IgD-negative memory B cell (primary cell): Measurements from ENCODE around the gene SEPTIN8. TPM values are rescaled to one million over a fixed set of nuclear protein-coding genes. Genes with fewer than 3 reads are reported as not detected.
A peak's percentile ranks its signal among the peaks of the same experiment; 100 is the strongest.

Experiments
- H3K27ac Mint-ChIP-seq, 3 donors: one replicate each; pipeline ENCODE4 v1.8.0; 2020 to 2022; ENCODE audit warnings: mild to moderate bottlenecking in 3 of 3, mixed read lengths in 3 of 3, moderate library complexity in 1 of 3
- H3K27me3 Mint-ChIP-seq: one replicate; pipeline ENCODE4 v1.8.0; 2021; ENCODE audit warnings: mixed read lengths
- H3K36me3 Mint-ChIP-seq: one replicate; pipeline ENCODE4 v1.8.0; 2020; ENCODE audit warnings: mild to moderate bottlenecking, mixed read lengths
- H3K4me1 Mint-ChIP-seq, 3 donors: one replicate each; pipeline ENCODE4 v1.8.0; 2020 to 2022; ENCODE audit warnings: mixed read lengths in 3 of 3, mild to moderate bottlenecking in 1 of 3
- H3K4me3 Mint-ChIP-seq, 4 donors: one replicate each; pipeline ENCODE4 v1.8.0; 2020 to 2022; ENCODE audit warnings: mild to moderate bottlenecking in 4 of 4, mixed read lengths in 4 of 4, moderate library complexity in 3 of 4
- H3K9me3 Mint-ChIP-seq, 3 donors: one replicate each; pipeline ENCODE4 v1.8.0; 2020 to 2021; ENCODE audit warnings: mixed read lengths in 3 of 3, mild to moderate bottlenecking in 1 of 3
- polyA plus RNA-seq: library from polyadenylated mRNA; unstranded; fragments of 300-500 nt; fragmentation: Illumina TruSeq; gene quantifications from one replicate; pipeline ENCODE4 v1.2.3, GENCODE V29; 2021

Gene SEPTIN8
- 1.1 TPM for polyA plus RNA-seq

DNA sequence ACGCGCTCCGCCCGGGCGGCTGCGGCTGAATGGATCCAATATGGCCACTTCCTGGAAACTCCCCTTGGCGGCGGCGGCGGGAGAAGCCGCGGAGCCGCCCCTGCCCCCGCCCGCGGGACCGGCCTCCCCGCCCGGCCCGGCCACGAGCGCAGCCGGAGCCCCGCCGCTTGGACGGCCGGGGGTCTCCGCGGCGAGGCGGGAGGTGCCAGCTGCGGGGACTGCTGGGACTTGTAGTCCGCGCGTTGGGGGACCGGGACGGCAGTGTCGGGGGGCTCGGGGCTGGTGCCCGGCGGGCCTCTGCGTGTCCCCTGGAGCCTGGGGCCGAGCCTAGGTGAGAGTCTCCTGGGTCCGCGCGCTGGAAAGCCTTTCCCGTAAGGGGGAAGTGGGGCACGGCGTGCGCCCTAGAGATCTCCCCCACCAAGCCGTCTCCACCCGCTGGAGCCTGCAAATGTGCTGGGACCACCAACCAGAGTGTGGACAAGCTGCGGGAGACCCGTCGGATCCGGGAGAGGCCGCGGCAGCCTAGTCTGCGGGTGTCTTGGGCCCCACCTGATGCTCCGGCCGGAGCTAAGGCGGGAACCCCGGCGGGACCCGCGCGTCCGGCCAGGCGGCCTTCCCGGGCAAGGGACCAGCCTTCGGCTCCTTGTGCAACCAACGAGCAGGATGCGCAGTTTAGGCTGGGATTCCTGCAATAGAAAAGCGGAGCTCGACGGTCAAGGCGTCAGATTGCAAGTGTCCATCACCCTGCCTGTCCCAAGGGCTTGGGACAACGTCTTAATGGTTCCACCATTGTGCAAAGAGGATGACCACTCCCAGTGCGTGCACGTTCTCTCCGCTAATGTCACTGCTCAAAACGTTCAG lies at the start of gene SEPTIN8:
SEPTIN8 (minus strand) TSS at position 31 of the 861 bp plus-strand sequence. CDS start 102 bp downstream, outside the sequence.
- peaks cover 0 to 7% (median 2%) of the 10 kb centered on the region in 3 donors for H3K4me1 Mint-ChIP-seq
- H3K4me3 Mint-ChIP-seq: peak within 1 kb of the TSS; percentile 74 to 86 (median 82)
- peaks cover 13% of the 10 kb centered on the region for H3K27me3 Mint-ChIP-seq
- H3K27ac Mint-ChIP-seq: peak within 1 kb of the TSS in 1 of 3 donors; percentile 45
- no peaks in the 10 kb centered on the region for H3K36me3 Mint-ChIP-seq
- H3K9me3 Mint-ChIP-seq: no peaks in the 10 kb centered on the region

- Mint-ChIP-seq H3K4me3 (peak overlapping the region in 3 of 4 donors; percentile 1 to 88 (median 74)), H3K9me3 (no peaks in the 10 kb centered on the region), H3K27me3 (peaks cover 34% of the 10 kb centered on the region), H3K36me3 (no peaks in the 10 kb centered on the region), H3K27ac (peak overlapping the region in 1 of 3 donors; percentile 53), H3K4me1 (peaks cover 4 to 6% (median 5%) of the 10 kb centered on the region in 3 donors)
Observed at GRCh38 chr5:132826424-132827082, 49.5 kb upstream of the SEPTIN8 start.

DNA sequence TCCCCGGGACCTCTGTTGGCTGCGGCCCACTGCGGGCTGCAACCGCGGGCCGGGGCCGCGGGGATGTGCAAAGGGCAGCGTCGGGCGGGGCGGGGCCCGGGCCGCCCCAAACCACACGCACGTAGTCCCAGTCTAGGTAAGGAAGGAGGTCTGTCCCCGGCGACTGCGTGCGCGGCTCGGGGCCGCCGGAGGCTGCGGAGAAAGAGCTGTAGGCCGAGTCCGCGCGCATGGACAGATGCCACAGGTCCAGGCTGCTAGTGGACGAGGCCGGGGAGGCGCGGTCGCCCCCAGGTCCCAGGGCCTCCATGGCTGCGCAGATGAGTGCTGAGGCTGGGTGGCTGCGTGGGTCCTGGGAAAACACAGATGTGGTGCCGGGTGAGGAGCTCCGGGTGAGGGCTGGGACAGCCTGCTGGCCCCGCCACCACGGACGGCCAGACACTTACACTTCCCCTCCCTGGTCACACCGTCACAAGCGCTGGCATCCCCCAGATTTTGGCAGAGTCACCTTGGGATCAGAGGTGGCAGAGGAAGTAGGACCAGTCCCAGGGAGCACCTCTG lies 48.9 kb upstream of the SEPTIN8 start:
- Mint-ChIP-seq H3K4me3 (no peak overlapping the region), H3K9me3 (no peaks in the 10 kb centered on the region), H3K36me3 (no peaks in the 10 kb centered on the region), H3K27me3 (peaks cover 34% of the 10 kb centered on the region), H3K4me1 (peaks cover 0 to 6% (median 4%) of the 10 kb centered on the region in 3 donors), H3K27ac (peak overlapping the region in 1 of 3 donors; percentile 53)

DNA sequence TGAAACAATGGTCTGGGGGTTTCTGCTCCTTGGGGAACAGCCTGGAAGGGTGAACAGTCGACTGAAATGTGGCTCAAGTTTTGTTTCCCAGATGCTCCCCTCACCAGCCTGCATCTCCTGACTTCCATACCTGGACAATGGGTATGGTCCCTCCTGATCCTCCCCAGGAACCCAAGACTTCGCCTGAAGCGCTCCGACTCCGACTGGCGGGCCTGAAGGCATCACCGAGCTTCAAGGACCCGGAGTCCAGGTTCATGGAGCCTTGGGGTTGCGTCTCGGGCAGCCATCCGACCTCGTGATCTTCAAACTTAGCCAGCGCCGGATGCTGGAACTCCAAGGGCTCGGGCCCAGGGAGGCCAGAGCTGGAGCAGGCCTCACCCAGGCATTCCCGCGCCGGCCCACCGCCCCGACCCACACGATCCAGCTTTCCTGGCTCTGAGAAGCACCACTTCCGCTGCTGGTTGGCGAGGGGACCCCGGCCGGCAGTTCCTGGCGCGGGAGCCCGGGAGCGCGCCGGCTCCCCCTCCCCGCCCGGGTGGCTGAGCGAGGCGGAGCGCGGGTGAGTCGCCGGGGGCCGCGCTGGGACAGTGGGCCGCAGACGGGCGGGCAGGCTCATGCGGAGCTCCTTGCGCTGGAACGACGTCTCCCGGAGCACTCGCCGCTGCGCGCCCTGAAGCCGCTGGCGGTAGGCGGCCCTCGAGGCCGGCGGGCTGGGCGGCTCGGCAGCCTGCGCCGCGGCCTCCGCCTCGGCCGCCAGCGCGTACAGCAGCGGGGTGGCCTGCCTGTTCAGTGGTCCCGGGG lies 48.2 kb upstream of the SEPTIN8 start:
- Mint-ChIP-seq H3K27ac (no peak overlapping the region), H3K27me3 (peaks cover 37% of the 10 kb centered on the region), H3K9me3 (no peaks in the 10 kb centered on the region), H3K4me3 (peak overlapping the region in 2 of 4 donors; percentile 12), H3K4me1 (peaks cover 0 to 9% (median 5%) of the 10 kb centered on the region in 3 donors), H3K36me3 (no peaks in the 10 kb centered on the region)

DNA sequence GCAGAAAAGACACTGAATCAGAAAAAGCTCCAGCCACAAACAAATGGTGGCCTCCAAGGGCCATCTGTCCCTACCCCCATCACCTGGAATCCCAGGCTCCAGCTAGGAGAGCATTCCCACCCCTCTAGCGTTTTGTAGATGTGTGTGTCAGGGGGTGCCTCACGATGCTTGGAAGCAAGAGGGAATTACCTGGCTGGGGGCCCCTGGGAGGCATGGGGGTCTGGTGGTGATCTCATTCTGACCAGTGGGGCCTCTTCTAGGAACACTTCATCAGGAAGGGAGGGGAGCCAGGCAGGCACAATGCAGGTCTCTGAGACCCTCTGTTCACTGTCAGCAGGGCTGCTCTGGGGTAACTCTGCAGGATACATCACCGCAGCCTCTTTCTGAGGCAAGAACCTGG lies 47.4 kb upstream of the SEPTIN8 start:
- Mint-ChIP-seq H3K27ac (no peak overlapping the region), H3K4me3 (peak overlapping the region in 3 of 4 donors; percentile 12 to 74 (median 23)), H3K36me3 (no peaks in the 10 kb centered on the region), H3K9me3 (no peaks in the 10 kb centered on the region), H3K4me1 (peaks cover 2 to 11% (median 6%) of the 10 kb centered on the region in 3 donors), H3K27me3 (peaks cover 39% of the 10 kb centered on the region)

DNA sequence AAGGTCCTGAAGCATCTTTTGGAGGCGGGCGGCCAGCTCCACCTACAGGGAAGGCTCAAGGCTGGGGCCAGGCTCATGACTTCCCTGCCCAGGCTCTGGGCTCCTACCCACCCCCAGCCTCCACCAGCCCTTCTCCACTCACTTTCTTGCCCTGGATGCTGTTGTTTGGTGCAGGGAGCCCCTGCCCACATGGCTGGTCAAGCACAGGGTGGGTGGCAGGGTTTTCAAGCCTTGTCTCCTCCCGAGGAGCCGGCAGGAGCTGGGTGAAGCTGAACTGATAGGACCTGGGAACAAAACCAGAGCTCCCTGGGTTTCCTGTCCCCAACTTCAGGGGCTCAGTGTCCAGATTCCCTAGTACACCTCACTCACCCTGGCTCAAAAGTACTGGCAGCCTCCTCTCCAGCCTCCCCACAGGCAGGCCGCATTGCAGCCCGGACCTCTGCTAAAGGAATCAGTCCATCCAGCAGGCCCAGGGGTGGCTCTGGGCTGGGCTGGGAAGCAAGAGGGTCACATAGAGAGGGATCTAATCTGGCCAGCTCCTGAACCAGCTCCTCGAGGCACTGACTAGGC lies 46.5 kb upstream of the SEPTIN8 start:
- no peaks in the 10 kb centered on the region for H3K9me3 Mint-ChIP-seq
- no peaks in the 10 kb centered on the region for H3K36me3 Mint-ChIP-seq
- H3K27me3 Mint-ChIP-seq: peaks cover 36% of the 10 kb centered on the region
- H3K27ac Mint-ChIP-seq: no peak overlapping the region
- H3K4me1 Mint-ChIP-seq: peaks cover 7 to 9% (median 8%) of the 10 kb centered on the region in 3 donors
- no peak overlapping the region for H3K4me3 Mint-ChIP-seq

DNA sequence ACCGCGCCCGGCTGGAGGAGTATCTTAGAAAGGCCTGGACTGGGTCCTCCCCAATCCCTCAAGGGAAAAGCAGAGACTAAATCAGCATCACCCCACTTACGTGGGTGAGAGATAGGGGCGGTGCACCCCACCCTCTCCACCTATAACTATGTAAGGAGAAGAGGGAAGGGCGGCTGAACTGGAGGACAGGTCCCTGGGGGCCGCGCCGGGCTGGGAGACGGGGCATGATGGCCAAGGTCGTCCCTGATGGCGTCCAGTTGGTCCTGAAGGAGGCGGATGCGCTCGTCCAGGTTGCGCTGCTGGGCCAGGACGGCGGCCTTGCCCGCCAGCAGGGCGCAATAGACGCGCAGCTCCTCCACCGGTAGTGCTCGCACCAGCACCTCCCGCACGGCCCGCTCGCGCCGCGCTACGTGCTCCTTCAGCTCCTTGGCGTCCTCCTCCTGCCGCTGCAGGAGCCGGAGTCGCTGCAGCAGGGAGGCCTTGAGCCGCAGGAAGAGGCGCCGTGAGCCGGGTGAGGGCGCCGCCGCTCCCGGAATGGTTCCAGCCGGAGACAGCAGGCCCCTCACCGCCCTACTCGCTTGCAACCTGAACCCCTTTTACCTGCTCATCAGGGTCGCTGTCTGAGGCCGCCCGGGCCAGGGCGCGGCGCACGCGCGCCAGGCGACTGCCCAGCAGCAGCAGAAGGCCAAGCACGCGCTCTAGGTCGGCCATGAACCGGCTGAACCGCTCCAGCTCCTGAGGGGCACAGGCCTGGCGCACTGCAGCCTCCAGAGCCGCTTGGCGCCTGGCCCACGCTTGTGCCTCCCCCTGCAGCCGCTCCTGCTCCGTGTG lies 45.8 kb upstream of the SEPTIN8 start:
- Mint-ChIP-seq H3K4me1 (peaks cover 7 to 9% (median 8%) of the 10 kb centered on the region in 3 donors), H3K36me3 (no peaks in the 10 kb centered on the region), H3K4me3 (peak overlapping the region in 1 of 4 donors; percentile 63), H3K9me3 (no peaks in the 10 kb centered on the region), H3K27ac (no peak overlapping the region), H3K27me3 (peaks cover 36% of the 10 kb centered on the region)

DNA sequence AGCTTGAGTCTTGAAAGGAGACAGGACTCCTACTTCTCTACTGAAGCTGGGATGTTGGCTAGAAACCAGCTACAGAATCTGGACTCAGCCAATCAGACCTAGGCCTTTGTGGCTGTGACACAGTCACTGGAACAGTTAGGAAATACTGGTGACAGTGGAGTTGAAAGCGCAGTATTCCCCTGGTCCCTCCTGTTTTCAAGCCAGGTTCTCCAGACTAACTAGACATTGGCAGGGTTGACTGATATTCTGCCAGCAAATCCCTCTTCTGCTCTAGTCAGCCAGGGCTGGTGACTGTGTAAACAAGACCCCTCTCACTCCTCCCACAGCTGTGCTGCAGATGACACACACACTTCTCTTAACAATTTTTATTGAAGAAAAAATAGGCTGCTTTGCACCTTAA lies 44.8 kb upstream of the SEPTIN8 start:
- H3K4me3 Mint-ChIP-seq: no peak overlapping the region
- H3K36me3 Mint-ChIP-seq: no peaks in the 10 kb centered on the region
- H3K9me3 Mint-ChIP-seq: no peaks in the 10 kb centered on the region
- no peak overlapping the region for H3K27ac Mint-ChIP-seq
- peaks cover 7 to 9% (median 8%) of the 10 kb centered on the region in 3 donors for H3K4me1 Mint-ChIP-seq
- peaks cover 26% of the 10 kb centered on the region for H3K27me3 Mint-ChIP-seq

GRCh38 chr5:132821350-132821749 lies 44.3 kb upstream of the SEPTIN8 start:
- Mint-ChIP-seq H3K36me3 (no peaks in the 10 kb centered on the region), H3K4me1 (peaks cover 7 to 9% (median 8%) of the 10 kb centered on the region in 3 donors), H3K4me3 (no peak overlapping the region), H3K27ac (no peak overlapping the region), H3K27me3 (peaks cover 23% of the 10 kb centered on the region), H3K9me3 (no peaks in the 10 kb centered on the region)

DNA sequence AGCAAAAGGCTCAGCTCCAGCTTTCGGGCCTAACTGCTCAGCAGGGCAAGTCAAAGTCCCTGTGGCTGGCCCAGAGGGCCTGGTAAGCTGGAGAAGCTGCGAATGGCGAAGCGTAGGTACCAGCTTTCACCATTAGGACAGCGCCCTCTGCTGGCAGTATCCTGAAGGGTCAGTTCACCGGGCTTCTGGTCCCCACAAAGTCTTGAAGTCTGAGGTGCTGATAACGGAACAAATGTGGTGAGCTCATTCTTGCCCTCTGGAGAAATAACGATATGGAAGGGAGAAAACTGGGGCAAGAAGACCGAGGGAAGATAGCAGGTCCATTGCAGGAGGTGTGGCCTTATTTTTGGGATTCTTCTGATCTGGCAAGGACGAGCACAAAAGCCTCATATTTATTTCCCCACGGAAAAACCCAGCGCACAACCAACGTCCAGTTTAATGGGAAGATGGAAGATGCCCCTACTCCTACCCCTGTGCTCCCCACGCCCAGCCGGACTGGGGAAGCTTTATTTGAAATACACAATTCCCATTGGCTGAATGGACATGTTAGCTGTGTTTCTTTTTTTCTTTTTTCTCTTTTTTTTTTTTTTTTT lies 43.2 kb upstream of the SEPTIN8 start:
- Mint-ChIP-seq H3K27me3 (peaks cover 22% of the 10 kb centered on the region), H3K36me3 (no peaks in the 10 kb centered on the region), H3K9me3 (no peaks in the 10 kb centered on the region), H3K4me3 (peak overlapping the region in 2 of 4 donors; percentile 41 to 71), H3K27ac (no peak overlapping the region), H3K4me1 (peaks cover 7 to 9% (median 8%) of the 10 kb centered on the region in 3 donors)

GRCh38 chr5:132819468-132819867 lies 42.4 kb upstream of the SEPTIN8 start:
- H3K9me3 Mint-ChIP-seq: no peaks in the 10 kb centered on the region
- peak overlapping the region in 1 of 3 donors; percentile 79 for H3K27ac Mint-ChIP-seq
- peaks cover 22% of the 10 kb centered on the region for H3K27me3 Mint-ChIP-seq
- H3K36me3 Mint-ChIP-seq: no peaks in the 10 kb centered on the region
- peaks cover 7 to 9% (median 8%) of the 10 kb centered on the region in 3 donors for H3K4me1 Mint-ChIP-seq
- peak overlapping the region; percentile 64 to 86 (median 82) for H3K4me3 Mint-ChIP-seq

DNA sequence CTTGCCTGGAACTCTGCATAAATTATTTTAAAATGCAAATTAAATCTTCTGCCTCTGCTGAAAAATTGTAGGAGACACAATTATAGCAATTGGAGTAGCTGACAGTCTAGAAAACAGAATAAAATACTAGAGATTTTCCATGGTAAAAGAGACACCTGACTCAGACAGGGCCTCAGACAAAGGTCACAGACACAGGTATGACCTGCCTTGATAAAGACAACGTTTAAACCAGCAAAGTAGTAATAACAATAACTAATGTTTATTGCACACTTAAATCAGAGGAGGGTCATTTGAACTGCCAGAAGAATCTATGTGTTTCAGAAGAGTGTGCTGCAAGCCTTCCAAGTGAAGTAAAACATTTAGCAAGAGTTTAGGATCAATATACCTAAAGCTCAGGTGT lies 40.0 kb upstream of the SEPTIN8 start:
- Mint-ChIP-seq H3K9me3 (peaks cover 0 to 1% (median 0%) of the 10 kb centered on the region in 3 donors), H3K4me1 (peaks cover 12 to 17% (median 16%) of the 10 kb centered on the region in 3 donors), H3K27ac (no peak overlapping the region), H3K4me3 (no peak overlapping the region), H3K27me3 (peaks cover 30% of the 10 kb centered on the region), H3K36me3 (no peaks in the 10 kb centered on the region)

DNA sequence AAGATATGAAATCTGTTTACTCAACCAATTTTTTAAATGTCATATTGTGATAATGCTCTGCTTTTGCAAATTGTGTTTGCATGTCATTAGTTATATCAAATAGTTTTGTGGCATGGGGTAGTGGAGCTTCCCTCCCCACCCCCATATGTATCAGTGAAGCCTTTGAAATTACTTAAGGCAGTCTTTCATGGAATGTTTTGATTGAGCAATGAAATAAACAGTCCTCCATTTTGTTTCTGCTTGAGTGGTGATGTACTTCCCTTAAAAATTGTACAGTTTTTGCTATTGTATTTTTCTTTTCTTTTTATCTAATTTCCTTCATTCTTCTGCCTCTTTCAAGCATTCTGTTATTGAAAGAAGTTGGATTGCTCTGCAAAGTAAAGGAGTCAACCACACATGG lies 39.5 kb upstream of the SEPTIN8 start:
- no peak overlapping the region for H3K4me3 Mint-ChIP-seq
- H3K27ac Mint-ChIP-seq: no peak overlapping the region
- H3K4me1 Mint-ChIP-seq: peaks cover 12 to 17% (median 16%) of the 10 kb centered on the region in 3 donors
- H3K9me3 Mint-ChIP-seq: peaks cover 0 to 1% (median 0%) of the 10 kb centered on the region in 3 donors
- H3K36me3 Mint-ChIP-seq: no peaks in the 10 kb centered on the region
- peaks cover 33% of the 10 kb centered on the region for H3K27me3 Mint-ChIP-seq
